ENCODE measurements around the gene RABGAP1.

- TF ChIP-seq CTCF (conservative IDR thresholded peaks at IDR 0.05; ENCODE audit: low read depth, low read length) (no peak), EZH2 (IDR thresholded peaks at IDR 0.05; ENCODE audit: borderline replicate concordance, low read depth, low read length, poor library complexity, severe bottlenecking) (no peak)
These were observed 91.1 kb downstream of the RABGAP1 start for GRCh38 chr9:123031963-123032362.

Data from A673 (cell line).